HEK293 (cell line): ENCODE results near the gene NDOR1.

Experiments used
- CTCF ChIA-PET: fragments of 350-600 bp; formaldehyde crosslinking; extraction: SDS; loops from one replicate; lab custom pipeline; 2021; ENCODE audit warnings: antibody characterized with exemption; lab: Yijun Ruan, JAX
- POLR2A ChIA-PET: fragments of 300-600 bp; formaldehyde crosslinking; extraction: SDS; loops from one replicate; lab custom pipeline; 2020; ENCODE audit warnings: antibody characterized with exemption, inconsistent platforms; lab: Yijun Ruan, JAX
- H3K27ac ChIP-seq: fragments of 200-500 bp; sonication (Bioruptor generic); 2 replicates; pipeline ENCODE4 v1.5.1; 2014; ENCODE audit warnings: low read depth, low read length, control low read depth, inconsistent platforms; ENCODE audit errors: extremely low read depth
- H3K36me3 ChIP-seq, 2 experiments: fragments of 200-500 bp in 1 of 2; sonication (Bioruptor generic) in 1 of 2; 1 replicate in 1 of 2; 2 replicates in 1 of 2; pipeline ENCODE4 v1.5.1; 2014 to 2017; ENCODE audit warnings: inconsistent platforms in 2 of 2, low read length in 2 of 2; ENCODE audit not compliant: control insufficient read depth in 2 of 2, insufficient read depth in 1 of 2
- H3K4me1 ChIP-seq: fragments of 200-500 bp; sonication (Bioruptor generic); 2 replicates; pipeline ENCODE4 v1.5.1; 2014; ENCODE audit warnings: mild to moderate bottlenecking, low read length, inconsistent platforms; ENCODE audit not compliant: control insufficient read depth, insufficient read depth
- H3K4me3 ChIP-seq: 2 replicates; pipeline ENCODE4 v1.5.1; 2011; ENCODE audit warnings: low read depth, mild to moderate bottlenecking, control low read depth, low read length, moderate library complexity
- H3K9me3 ChIP-seq: fragments of 200-500 bp; sonication (Bioruptor generic); 2 replicates; pipeline ENCODE4 v1.5.1; 2014; ENCODE audit warnings: low read depth, low read length, inconsistent platforms; ENCODE audit not compliant: control insufficient read depth, insufficient read depth
- BCL6B ChIP-seq: fragments of 450-650 bp; formaldehyde crosslinking; IDR thresholded peaks from 2 replicates; pipeline ENCODE4 v1.5.1; 2017; ENCODE audit warnings: missing biosample characterization, missing genetic modification characterization
- GLI4 ChIP-seq: fragments of 450-650 bp; formaldehyde crosslinking; IDR thresholded peaks from 2 replicates; pipeline ENCODE4 v1.5.1; 2016; ENCODE audit warnings: missing biosample characterization, missing genetic modification characterization
- IKZF3 ChIP-seq: fragments of 450-650 bp; IDR thresholded peaks from 2 replicates; pipeline ENCODE4 v1.5.0; 2018; ENCODE audit warnings: missing biosample characterization, mild to moderate bottlenecking, missing genetic modification characterization, moderate library complexity
- KLF16 ChIP-seq: fragments of 450-650 bp; formaldehyde crosslinking; IDR thresholded peaks from 2 replicates; pipeline ENCODE4 v1.5.1; 2017; ENCODE audit warnings: missing biosample characterization, missing genetic modification characterization
- KLF9 ChIP-seq: fragments of 450-650 bp; formaldehyde crosslinking; IDR thresholded peaks from 2 replicates; pipeline ENCODE4 v1.5.1; 2016; ENCODE audit warnings: missing biosample characterization, missing genetic modification characterization, low read depth
- MEIS1 ChIP-seq: sonication (generic); formaldehyde crosslinking; IDR thresholded peaks from 2 replicates; pipeline ENCODE4 v1.8.1; 2022; ENCODE audit warnings: missing genetic modification reagents, mild to moderate bottlenecking, borderline replicate concordance
- OSR2 ChIP-seq: fragments of 450-650 bp; formaldehyde crosslinking; IDR thresholded peaks from 2 replicates; pipeline ENCODE4 v1.5.1; 2016; ENCODE audit warnings: missing biosample characterization, missing genetic modification characterization
- YY2 ChIP-seq: fragments of 450-650 bp; formaldehyde crosslinking; IDR thresholded peaks from 2 replicates; pipeline ENCODE4 v1.5.1; 2016; ENCODE audit warnings: missing biosample characterization, missing genetic modification characterization
- ZNF10 ChIP-seq: fragments of 450-650 bp; formaldehyde crosslinking; IDR thresholded peaks from 2 replicates; pipeline ENCODE4 v1.5.1; 2017; ENCODE audit warnings: missing biosample characterization, missing genetic modification characterization
- ZNF19 ChIP-seq: fragments of 450-650 bp; formaldehyde crosslinking; IDR thresholded peaks from 2 replicates; pipeline ENCODE4; 2016; ENCODE audit warnings: missing biosample characterization, missing genetic modification characterization, low read depth
- ZNF2 ChIP-seq: fragments of 450-650 bp; formaldehyde crosslinking; IDR thresholded peaks from 2 replicates; pipeline ENCODE4 v1.5.1; 2016; ENCODE audit warnings: missing biosample characterization, missing genetic modification characterization
- ZNF214 ChIP-seq: fragments of 450-650 bp; formaldehyde crosslinking; IDR thresholded peaks from 2 replicates; pipeline ENCODE4 v1.5.1; 2017; ENCODE audit warnings: missing biosample characterization, mild to moderate bottlenecking, missing genetic modification characterization, borderline replicate concordance
- ZNF223 ChIP-seq: fragments of 450-650 bp; formaldehyde crosslinking; IDR thresholded peaks from 2 replicates; pipeline ENCODE4 v1.5.1; 2016; ENCODE audit warnings: missing biosample characterization, missing genetic modification characterization
- ZNF398 ChIP-seq: fragments of 450-650 bp; formaldehyde crosslinking; IDR thresholded peaks from 2 replicates; pipeline ENCODE4 v1.5.1; 2017; ENCODE audit warnings: missing biosample characterization, missing genetic modification characterization
- ZNF433 ChIP-seq: fragments of 450-650 bp; formaldehyde crosslinking; IDR thresholded peaks from 2 replicates; pipeline ENCODE4 v1.5.1; 2016; ENCODE audit warnings: missing biosample characterization, missing genetic modification characterization, low read depth
- ZNF473 ChIP-seq: fragments of 450-650 bp; formaldehyde crosslinking; IDR thresholded peaks from 2 replicates; pipeline ENCODE4 v1.5.1; 2017; ENCODE audit warnings: missing biosample characterization, missing genetic modification characterization
- ZNF549 ChIP-seq: fragments of 450-650 bp; IDR thresholded peaks from 2 replicates; pipeline ENCODE4 v1.5.1; 2018; ENCODE audit warnings: missing biosample characterization, missing genetic modification characterization, mild to moderate bottlenecking, inconsistent platforms, moderate library complexity
- ZNF624 ChIP-seq: fragments of 450-650 bp; formaldehyde crosslinking; IDR thresholded peaks from 2 replicates; pipeline ENCODE4 v1.5.1; 2017; ENCODE audit warnings: missing biosample characterization, missing genetic modification characterization
- ZNF701 ChIP-seq: fragments of 450-650 bp; formaldehyde crosslinking; IDR thresholded peaks from 2 replicates; pipeline ENCODE4 v1.5.1; 2016; ENCODE audit warnings: missing biosample characterization, missing genetic modification characterization
- ZNF747 ChIP-seq: fragments of 450-650 bp; formaldehyde crosslinking; IDR thresholded peaks from 2 replicates; pipeline ENCODE4 v1.5.1; 2016; ENCODE audit warnings: missing biosample characterization, missing genetic modification characterization
- ZSCAN16 ChIP-seq: fragments of 450-650 bp; formaldehyde crosslinking; IDR thresholded peaks from 2 replicates; pipeline ENCODE4 v1.5.1; 2016; ENCODE audit warnings: missing biosample characterization, missing genetic modification characterization
- TF ChIP-seq, protein P1 (sequence below): fragments of 450-650 bp; formaldehyde crosslinking; IDR thresholded peaks from 2 replicates; pipeline ENCODE4 v1.5.1; 2017; ENCODE audit warnings: missing biosample characterization, missing genetic modification characterization
- TF ChIP-seq, protein P2 (sequence below): fragments of 450-650 bp; formaldehyde crosslinking; IDR thresholded peaks from 2 replicates; pipeline ENCODE4 v1.5.1; 2016; ENCODE audit warnings: missing biosample characterization, missing genetic modification characterization
- TF ChIP-seq, protein P3 (sequence below): fragments of 450-650 bp; formaldehyde crosslinking; IDR thresholded peaks from 2 replicates; pipeline ENCODE4 v1.5.1; 2016; ENCODE audit warnings: missing biosample characterization, missing genetic modification characterization

Gene NDOR1

GRCh38 chr9:137240318-137240840 lies 34.9 kb downstream of the NDOR1 start (continued):
- TF ChIP-seq, protein P1, sequence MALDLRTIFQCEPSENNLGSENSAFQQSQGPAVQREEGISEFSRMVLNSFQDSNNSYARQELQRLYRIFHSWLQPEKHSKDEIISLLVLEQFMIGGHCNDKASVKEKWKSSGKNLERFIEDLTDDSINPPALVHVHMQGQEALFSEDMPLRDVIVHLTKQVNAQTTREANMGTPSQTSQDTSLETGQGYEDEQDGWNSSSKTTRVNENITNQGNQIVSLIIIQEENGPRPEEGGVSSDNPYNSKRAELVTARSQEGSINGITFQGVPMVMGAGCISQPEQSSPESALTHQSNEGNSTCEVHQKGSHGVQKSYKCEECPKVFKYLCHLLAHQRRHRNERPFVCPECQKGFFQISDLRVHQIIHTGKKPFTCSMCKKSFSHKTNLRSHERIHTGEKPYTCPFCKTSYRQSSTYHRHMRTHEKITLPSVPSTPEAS (tag by site-specific recombination) = 0 out of 2 replicates have a peak, but pooled peaks have one; percentile 29
- TF ChIP-seq IKZF3 (tag by site-specific recombination) (peak; percentile 84), ZNF214 (tag by site-specific recombination) (no peak), ZNF473 (tag by site-specific recombination) (no peak), ZNF2 (peak; percentile 87), MEIS1 (CRISPR knock-in tag) (peak; percentile 46; the same call in 1 of the 2 replicates)
- TF ChIP-seq, protein P2, sequence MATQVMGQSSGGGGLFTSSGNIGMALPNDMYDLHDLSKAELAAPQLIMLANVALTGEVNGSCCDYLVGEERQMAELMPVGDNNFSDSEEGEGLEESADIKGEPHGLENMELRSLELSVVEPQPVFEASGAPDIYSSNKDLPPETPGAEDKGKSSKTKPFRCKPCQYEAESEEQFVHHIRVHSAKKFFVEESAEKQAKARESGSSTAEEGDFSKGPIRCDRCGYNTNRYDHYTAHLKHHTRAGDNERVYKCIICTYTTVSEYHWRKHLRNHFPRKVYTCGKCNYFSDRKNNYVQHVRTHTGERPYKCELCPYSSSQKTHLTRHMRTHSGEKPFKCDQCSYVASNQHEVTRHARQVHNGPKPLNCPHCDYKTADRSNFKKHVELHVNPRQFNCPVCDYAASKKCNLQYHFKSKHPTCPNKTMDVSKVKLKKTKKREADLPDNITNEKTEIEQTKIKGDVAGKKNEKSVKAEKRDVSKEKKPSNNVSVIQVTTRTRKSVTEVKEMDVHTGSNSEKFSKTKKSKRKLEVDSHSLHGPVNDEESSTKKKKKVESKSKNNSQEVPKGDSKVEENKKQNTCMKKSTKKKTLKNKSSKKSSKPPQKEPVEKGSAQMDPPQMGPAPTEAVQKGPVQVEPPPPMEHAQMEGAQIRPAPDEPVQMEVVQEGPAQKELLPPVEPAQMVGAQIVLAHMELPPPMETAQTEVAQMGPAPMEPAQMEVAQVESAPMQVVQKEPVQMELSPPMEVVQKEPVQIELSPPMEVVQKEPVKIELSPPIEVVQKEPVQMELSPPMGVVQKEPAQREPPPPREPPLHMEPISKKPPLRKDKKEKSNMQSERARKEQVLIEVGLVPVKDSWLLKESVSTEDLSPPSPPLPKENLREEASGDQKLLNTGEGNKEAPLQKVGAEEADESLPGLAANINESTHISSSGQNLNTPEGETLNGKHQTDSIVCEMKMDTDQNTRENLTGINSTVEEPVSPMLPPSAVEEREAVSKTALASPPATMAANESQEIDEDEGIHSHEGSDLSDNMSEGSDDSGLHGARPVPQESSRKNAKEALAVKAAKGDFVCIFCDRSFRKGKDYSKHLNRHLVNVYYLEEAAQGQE (tag by site-specific recombination) = peak; percentile 63; the same call in 1 of the 2 replicates
- TF ChIP-seq, protein P3, sequence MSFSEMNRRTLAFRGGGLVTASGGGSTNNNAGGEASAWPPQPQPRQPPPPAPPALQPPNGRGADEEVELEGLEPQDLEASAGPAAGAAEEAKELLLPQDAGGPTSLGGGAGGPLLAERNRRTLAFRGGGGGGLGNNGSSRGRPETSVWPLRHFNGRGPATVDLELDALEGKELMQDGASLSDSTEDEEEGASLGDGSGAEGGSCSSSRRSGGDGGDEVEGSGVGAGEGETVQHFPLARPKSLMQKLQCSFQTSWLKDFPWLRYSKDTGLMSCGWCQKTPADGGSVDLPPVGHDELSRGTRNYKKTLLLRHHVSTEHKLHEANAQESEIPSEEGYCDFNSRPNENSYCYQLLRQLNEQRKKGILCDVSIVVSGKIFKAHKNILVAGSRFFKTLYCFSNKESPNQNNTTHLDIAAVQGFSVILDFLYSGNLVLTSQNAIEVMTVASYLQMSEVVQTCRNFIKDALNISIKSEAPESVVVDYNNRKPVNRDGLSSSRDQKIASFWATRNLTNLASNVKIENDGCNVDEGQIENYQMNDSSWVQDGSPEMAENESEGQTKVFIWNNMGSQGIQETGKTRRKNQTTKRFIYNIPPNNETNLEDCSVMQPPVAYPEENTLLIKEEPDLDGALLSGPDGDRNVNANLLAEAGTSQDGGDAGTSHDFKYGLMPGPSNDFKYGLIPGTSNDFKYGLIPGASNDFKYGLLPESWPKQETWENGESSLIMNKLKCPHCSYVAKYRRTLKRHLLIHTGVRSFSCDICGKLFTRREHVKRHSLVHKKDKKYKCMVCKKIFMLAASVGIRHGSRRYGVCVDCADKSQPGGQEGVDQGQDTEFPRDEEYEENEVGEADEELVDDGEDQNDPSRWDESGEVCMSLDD (tag by site-specific recombination) = peak; percentile 92
- TF ChIP-seq, all 188 proteins: peak for 79

GRCh38 chr9:137240841-137241489 lies 35.5 kb downstream of the NDOR1 start, which contains the start of gene TUBB4B:
TUBB4B (plus strand) TSS chr9:137241287; CDS start chr9:137241361, 74 bp downstream.
- CTCF ChIA-PET = interaction anchor here (0.6 to 1.7 kb wide), 10 partner anchors 8 to 205 kb away, joined by 3 to 11 read pairs (median 3); partner anchors contain the start of genes CYSRT1, LRRC26, NELFB and NPDC1
- no peak for TF ChIP-seq ZNF549 (tag by site-specific recombination)
- no peak for TF ChIP-seq IKZF3 (tag by site-specific recombination)
- peak; percentile 94 for TF ChIP-seq YY2
- no peak for TF ChIP-seq ZNF433 (tag by site-specific recombination)
- TF ChIP-seq OSR2 (tag by site-specific recombination) = no peak
- TF ChIP-seq KLF16 (tag by site-specific recombination) = peak; percentile 89
- TF ChIP-seq ZNF398 (tag by site-specific recombination) = no peak
- peak; percentile 62; the same call in 1 of the 2 replicates for TF ChIP-seq KLF9 (tag by site-specific recombination)
- TF ChIP-seq ZNF747 (tag by site-specific recombination) = no peak
- TF ChIP-seq ZNF10 (tag by site-specific recombination) = no peak
- no peak for TF ChIP-seq ZSCAN16 (tag by site-specific recombination)
- TF ChIP-seq GLI4 (tag by site-specific recombination) = peak; percentile 55; the same call in 1 of the 2 replicates
- no peak for TF ChIP-seq ZNF701 (tag by site-specific recombination)
- TF ChIP-seq ZNF19 (tag by site-specific recombination) = no peak
- TF ChIP-seq ZNF624 (tag by site-specific recombination) = peak; percentile 29; the same call in 1 of the 2 replicates
- TF ChIP-seq BCL6B (tag by site-specific recombination) = no peak
- no peak for TF ChIP-seq ZNF223 (tag by site-specific recombination)

More at GRCh38 chr9:137240841-137241489, 35.5 kb downstream of the NDOR1 start, which contains the start of gene TUBB4B:
- POLR2A ChIA-PET = interaction anchor here (0.6 to 11.5 kb wide), 82 partner anchors 13 to 514 kb away, joined by 3 to 336 read pairs (median 5); partner anchors contain the start of genes ANAPC2, ARRDC1, CLIC3 and CYSRT1
- H3K4me1 ChIP-seq = peaks cover 6% of the 10 kb centered on the region; the same call in 1 of the 2 replicates
- peak within 1 kb of the TSS; percentile 83 for H3K4me3 ChIP-seq
- H3K27ac ChIP-seq = peak within 1 kb of the TSS; percentile 93
- H3K9me3 ChIP-seq = no peaks in the 10 kb centered on the region
- peaks cover 0 to 32% of the 10 kb centered on the region in 2 experiments; a peak in 1 of 3 replicates for H3K36me3 ChIP-seq
